PFSK-1 (cell line): ENCODE data around the gene E2F3.

Experiments
- FOXP2 ChIP-seq: optimal IDR thresholded peaks from 2 replicates; pipeline ENCODE3; 2011; ENCODE audit warnings: borderline replicate concordance, control low read depth, inconsistent platforms; ENCODE audit not compliant: insufficient read depth; ENCODE audit errors: extremely low read length, extremely low read depth
- POLR2AphosphoS5 ChIP-seq: IDR thresholded peaks from 2 replicates; pipeline ENCODE4 v1.6.1; 2012; ENCODE audit warnings: low read depth, mild to moderate bottlenecking, control low read depth, low read length, moderate library complexity
- REST ChIP-seq, 2 experiments: IDR thresholded peaks; 2 replicates each; pipeline versions ENCODE4 v1.6.1 to v1.8.0; 2011 to 2012; ENCODE audit warnings: low read depth in 2 of 2, low read length in 2 of 2, control low read depth in 1 of 2, inconsistent platforms in 1 of 2, mild to moderate bottlenecking in 1 of 2, moderate library complexity in 1 of 2; ENCODE audit not compliant: insufficient read depth in 1 of 2
- SIN3A ChIP-seq: IDR thresholded peaks from 2 replicates; pipeline ENCODE4 v1.6.1; 2012; ENCODE audit warnings: mild to moderate bottlenecking, low read length, moderate library complexity, borderline replicate concordance; ENCODE audit not compliant: insufficient read depth
- TAF1 ChIP-seq: IDR thresholded peaks from 2 replicates; pipeline ENCODE4 v1.6.1; 2012; ENCODE audit warnings: low read length, control low read depth, borderline replicate concordance; ENCODE audit not compliant: insufficient read depth

Gene E2F3

GRCh38 chr6:20440296-20440695 lies 38.6 kb downstream of the E2F3 start:
- TF ChIP-seq FOXP2 (no peak), REST (IDR thresholded peaks at IDR 0.05; ENCODE audit: insufficient read depth in 1 of 2, low read depth in 2 of 2, low read length in 2 of 2) (no peak), TAF1 (no peak), SIN3A (no peak), POLR2AphosphoS5 (no peak)

DNA sequence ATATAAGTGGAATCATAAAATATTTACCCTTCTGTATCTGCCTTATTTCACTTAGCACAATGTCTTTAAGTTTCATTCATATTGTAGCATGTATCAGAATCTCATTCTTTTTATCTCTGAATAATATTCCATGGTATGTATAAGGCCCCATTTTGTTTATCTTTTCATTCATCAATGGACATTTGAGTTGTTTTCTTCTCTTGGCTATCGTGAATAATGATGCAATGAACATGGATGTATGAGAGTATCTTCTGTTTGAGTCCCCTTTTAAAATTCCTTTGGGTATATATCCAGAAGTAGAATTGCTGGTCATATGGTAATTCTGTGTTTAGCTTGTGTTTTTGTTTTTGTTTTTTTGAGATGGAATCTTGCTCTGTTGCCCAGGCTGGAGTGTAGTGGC lies 39.6 kb downstream of the E2F3 start:
- TF ChIP-seq POLR2AphosphoS5, result no peak
- no peak for TF ChIP-seq FOXP2
- TF ChIP-seq SIN3A, result no peak
- no peak for TF ChIP-seq REST (IDR thresholded peaks at IDR 0.05; ENCODE audit: insufficient read depth in 1 of 2, low read depth in 2 of 2, low read length in 2 of 2)
- no peak for TF ChIP-seq TAF1

DNA sequence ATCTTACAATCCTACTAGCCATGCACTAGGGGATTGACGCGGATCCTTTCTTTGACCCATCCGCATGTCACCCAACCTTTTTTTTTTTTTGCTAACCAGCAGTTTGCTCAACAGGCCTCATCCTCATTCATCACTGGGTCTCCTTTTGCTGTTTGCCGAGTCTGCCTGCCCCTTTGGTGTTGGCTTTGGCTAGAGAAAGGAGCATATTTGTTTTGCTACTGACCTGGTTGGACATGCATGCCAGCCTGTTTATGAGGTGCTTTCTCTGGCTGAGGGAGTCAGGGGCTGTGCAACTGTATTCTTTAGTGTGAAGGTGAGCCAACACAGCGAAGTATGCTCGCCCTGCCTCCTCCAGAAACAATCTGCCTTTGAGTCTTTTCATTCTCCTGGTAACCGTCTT lies 40.2 kb downstream of the E2F3 start:
- TF ChIP-seq TAF1, result no peak
- TF ChIP-seq SIN3A, result no peak
- no peak for TF ChIP-seq FOXP2
- no peak for TF ChIP-seq REST (IDR thresholded peaks at IDR 0.05; ENCODE audit: insufficient read depth in 1 of 2, low read depth in 2 of 2, low read length in 2 of 2)
- no peak for TF ChIP-seq POLR2AphosphoS5

DNA sequence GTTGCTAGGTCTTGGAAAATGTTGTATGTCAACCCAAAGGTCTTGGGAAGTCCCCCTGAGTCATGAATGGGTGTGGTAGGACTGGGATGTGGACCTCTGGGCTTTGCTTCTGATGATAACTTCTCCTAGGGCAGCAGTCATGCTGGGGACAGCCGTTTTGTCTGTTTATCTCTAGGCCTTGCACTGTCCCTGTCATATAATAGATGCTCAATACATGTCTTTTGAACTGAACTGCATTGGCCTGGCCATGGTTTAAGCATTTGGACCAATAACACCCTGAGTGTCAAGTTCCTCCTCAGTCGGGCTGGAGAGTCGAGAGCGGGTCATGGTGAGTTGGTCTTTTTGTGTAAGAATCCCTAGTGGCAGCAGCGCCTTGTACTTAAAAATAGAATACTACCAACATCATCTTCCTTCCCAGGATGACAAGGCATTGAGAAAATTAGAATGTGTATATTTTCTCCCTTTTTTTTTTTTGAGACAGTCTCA lies 43.1 kb downstream of the E2F3 start:
- TF ChIP-seq SIN3A (no peak), POLR2AphosphoS5 (no peak), REST (IDR thresholded peaks at IDR 0.05; ENCODE audit: insufficient read depth in 1 of 2, low read depth in 2 of 2, low read length in 2 of 2) (no peak), TAF1 (no peak), FOXP2 (no peak)

DNA sequence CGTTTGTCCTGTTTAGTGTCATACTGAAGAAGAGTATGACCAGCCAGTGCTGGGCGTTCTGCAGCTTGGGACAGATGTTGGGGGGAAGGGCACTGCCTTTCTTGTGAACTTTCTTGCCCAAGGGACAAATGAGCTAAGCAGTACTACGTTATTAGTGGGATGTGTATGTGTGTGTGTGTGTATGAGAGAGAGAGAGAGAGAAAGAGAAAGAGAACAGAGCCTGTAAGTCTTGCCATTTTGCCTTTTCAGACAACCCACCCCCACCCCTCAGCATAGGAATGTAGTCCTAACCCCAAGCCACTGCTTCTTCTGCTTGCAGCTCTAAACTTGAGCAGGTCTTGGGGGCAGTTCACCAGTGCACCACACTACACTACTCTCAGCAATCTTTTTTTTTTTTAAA lies 45.5 kb downstream of the E2F3 start:
- TF ChIP-seq REST (IDR thresholded peaks at IDR 0.05; ENCODE audit: insufficient read depth in 1 of 2, low read depth in 2 of 2, low read length in 2 of 2), result no peak
- no peak for TF ChIP-seq POLR2AphosphoS5
- TF ChIP-seq TAF1, result no peak
- no peak for TF ChIP-seq SIN3A
- TF ChIP-seq FOXP2, result no peak
